Cerebellar cortex (tissue), 1 donor: Measurements from ENCODE around the gene ARGLU1.

ENCODE experiments used
- DNase-seq: peaks from one replicate; pipeline ENCODE4 v3.0.0-alpha.2; 2015; ENCODE audit warnings: low spot score

The ARGLU1 gene

GRCh38 chr13:106586648-106587166, 18.8 kb upstream of the ARGLU1 start:
- no peak for DNase-seq

- no peak for DNase-seq
Measured at GRCh38 chr13:106581225-106581624, 13.3 kb upstream of the ARGLU1 start.

DNA sequence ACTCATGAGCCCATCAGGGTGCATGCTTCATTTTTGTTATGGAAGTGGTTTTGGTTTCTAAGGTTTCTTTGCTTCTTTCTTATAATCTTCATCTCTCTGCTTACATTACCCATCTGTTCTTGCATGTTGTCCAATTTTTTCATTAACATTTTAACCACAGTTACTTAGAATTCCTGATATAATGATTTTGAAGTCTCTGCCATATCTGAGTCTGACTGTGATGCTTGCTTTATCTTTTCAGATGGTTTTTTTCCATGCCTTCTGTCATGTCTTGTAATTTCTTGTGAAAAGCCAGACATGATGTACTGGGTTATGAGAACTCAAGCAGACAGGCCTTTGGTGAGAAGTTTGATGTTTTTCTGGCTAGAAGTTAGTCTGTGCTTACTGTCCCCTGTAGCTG, 8.0 kb upstream of the ARGLU1 start:
- no peak for DNase-seq

DNA sequence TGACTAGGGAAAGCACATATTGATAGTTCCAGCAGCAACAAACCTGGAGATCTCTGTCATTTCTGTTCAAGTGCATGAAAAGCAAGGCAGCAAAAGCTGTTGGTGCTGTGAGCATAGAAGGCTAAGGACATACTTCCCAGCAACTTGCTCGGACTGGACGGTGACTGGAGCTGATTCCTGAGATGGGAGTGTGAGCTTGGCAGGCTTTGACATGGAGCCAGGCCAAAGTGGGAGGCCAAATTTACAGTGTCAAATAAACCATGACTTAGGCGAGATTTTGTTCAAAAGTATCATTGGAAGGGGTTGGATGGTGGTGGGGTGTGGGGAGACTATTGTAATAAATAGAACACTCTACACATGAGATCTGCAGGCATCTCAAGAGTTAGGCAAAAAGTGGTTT, 5.9 kb upstream of the ARGLU1 start:
- no peak for DNase-seq

GRCh38 chr13:106573284-106573846, 5.4 kb upstream of the ARGLU1 start:
- no peak for DNase-seq

DNA sequence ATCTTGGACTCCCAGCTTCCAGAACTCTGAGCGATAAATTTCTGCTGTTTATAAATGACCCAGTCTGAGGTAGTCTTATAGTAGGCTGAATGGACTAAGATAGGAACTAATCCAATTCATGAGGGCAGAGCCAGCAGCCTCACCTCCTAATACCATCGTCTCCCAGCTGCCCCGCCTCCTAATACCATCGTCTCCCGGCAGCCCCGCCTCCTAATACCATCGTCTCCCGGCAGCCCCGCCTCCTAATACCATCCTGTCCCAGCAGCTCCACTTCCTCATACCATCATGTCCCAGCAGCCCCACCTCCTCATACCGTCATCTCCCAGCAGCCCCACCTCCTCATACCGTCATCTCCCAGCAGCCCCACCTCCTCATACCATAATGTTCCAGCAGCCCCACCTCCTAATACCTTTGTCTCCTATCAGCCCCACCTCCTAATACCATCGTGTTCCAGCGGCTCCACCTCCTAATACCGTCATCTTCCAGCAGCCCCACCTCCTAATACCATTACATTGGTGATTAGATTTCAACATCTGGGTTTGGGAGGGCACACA, 2.4 kb upstream of the ARGLU1 start:
- no peak for DNase-seq

GRCh38 chr13:106569233-106570095, 1.5 kb upstream of the ARGLU1 start:
- no peak for DNase-seq

DNA sequence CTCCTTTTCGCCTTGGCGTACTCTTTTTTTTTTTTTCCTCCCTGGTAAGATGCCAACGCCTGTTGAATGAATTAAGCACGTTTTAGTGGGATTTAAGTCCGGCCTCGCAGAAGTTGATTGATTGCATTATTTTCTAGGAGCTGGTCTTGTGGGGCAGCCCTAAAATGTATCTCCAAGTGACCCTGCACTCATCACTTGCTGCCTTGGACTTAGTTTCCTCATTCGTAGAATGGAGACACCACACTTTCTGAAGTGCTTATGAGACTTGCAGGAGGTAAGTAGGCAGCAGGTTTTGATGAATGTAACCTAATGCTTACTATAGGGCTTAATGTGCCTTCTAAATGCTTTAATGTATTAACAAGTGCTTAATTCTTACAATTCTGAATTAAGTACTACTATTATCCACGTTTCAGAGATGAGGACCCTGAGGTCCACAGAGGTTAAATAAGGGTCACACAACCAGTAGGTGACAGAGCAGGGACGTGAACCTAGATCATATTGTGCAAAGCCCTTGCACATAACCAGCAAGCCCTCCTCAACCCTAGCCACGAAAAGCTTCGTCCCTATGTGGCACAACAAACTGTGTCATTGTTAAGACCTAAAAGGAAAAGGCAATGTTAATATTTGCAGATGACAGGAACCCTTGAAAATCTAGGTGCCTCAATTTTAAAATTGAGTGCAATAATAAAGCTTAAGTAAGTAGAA, 514 bp upstream of the ARGLU1 start:
- no peak for DNase-seq

GRCh38 chr13:106566641-106567473, 1.1 kb downstream of the ARGLU1 start:
- DNase-seq = peak; percentile 29

DNA sequence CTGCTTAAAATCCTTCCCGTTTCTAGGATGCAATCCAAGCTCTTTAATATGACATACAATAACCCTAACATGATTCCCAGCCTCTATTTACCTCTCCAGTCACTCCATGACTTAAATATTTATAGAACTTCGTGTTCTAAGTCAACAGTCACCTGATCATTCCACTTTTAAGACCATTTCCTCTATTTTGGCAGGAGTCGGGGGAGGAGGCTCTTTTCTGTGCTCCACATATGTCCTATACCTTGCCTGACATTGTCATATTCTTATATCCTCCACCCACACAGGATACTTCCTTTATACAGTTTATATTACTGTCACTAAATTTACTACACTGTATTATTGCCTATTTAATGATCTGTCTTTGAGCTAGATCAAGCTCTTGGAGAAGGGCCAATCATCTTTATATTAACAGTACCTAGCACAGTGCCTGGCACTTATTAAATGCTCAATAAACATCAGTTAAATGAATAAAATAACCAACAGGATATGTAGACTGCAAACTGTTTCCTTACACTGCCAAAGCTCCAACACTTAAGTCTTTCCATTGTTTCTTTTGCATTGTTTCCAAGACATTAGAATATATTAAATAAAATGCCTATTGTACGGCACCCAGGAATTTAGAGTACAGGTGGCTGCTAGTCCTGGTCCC, 2.7 kb downstream of the ARGLU1 start:
- no peak for DNase-seq

DNA sequence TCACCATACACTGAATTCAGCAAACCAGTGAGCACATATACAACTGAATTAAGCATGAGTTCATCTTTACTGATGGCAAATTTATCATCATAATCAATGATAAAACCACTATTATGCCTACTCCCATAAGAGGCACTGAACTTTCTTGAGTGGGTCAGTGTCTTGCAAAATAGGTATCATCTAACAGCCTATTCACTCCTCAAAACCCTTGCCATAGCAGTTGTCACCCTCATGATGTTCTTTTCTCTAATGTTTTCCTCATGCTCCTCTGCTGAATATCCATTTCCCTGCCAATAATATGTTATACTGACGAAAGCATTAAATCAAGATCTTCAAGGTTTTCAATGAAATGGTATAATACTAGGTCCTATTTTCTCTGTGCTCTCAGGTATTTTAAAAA, 5.6 kb downstream of the ARGLU1 start:
- DNase-seq = no peak

GRCh38 chr13:106561551-106562170, 6.3 kb downstream of the ARGLU1 start:
- no peak for DNase-seq

DNA sequence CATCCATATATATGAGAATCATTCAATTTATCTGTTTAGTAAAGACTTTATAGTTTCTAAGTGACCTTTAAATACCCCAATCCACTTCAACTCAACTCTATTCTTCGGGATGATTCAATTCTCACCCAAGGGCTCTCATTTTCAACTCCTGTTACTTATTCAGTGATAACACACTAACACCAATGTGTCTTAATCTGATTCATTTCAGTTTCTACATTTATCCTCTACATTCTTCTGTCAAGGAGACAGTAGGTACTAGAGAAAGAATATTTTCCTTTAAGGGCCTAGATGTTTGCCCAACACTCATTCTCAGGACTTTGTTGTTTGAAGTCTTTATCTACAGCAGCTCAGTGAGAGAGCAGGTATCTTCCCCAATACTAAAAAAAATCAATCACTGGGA, 7.1 kb downstream of the ARGLU1 start:
- no peak for DNase-seq

- DNase-seq = no peak
Measured at GRCh38 chr13:106558527-106558926, 9.4 kb downstream of the ARGLU1 start.

DNA sequence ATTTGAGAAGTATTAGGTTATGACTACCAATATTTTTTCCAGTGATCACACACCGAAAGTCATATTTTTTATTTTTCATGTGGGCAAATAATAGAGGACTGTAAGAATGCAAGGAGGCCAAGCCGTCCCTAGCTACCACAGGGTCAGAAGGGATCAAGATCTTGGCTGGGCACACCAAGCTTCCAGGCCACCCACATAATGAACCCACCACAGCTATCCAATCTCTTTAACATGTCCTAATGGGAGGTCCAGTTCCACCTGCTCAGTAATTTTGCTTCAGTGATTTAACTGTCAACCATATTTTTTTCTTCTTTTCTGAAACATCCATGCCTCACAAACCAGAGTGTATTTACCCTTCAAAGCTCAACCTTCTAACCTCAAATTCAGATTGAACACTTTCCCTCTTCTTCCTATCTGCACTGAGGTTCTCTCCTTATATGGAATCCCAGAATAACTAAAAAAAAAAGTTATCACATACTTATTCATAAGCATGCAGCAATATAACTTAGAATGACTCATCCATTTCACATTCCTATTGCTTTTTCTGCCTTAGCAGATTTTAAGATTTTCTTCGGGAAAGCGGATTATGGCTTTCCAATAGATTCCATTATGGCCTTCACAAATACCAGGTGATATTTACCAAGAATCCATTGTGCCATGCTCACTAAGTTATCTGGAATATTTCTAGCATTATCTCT, 12.2 kb downstream of the ARGLU1 start:
- no peak for DNase-seq

DNA sequence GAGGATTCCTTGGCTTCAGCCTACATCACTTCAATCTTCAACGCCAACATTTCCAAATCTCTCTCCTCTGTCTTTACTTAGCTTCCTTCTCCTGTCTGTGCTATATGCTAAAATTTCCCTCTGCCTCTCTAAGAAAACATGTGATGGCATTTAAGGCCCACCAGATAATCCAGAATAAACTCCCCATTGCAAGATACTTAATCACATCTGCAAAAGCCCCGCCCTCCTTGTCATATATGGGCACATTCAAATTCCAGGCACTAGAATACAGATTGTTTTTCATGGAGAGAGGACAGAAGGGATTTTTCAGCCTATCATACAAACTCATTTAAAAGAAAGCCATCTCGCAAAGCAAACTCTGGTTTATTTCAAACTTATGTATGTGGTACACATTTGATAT, 16.2 kb downstream of the ARGLU1 start:
- no peak for DNase-seq

- no peak for DNase-seq
Measured at GRCh38 chr13:106551350-106551749, 16.6 kb downstream of the ARGLU1 start.

DNA sequence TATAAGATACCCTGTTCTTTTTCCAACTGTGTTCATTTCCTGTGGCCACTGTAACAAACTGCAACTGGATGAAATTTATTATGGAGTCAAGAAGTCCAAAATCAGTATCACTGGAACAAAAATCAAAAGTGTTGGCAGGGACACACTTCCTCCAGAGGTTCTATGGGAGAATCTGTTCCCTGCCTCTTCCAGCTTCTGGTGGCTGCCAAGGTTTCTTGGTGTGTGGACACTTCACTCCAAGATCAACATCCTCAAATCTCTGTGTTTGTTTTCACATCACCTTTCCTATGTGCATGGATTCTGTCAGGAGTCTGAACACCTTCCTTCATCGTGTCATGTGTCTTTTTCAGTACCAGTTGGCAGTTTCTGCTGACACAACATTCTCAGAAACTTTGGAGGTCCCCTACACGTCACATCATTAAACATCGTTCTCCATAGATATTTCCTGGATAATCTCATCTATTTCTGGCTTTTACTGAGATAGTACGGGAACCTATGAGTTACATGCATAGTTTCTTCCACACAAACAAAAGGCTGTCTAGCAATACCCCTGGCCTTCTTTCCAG, 17.3 kb downstream of the ARGLU1 start:
- no peak for DNase-seq

DNA sequence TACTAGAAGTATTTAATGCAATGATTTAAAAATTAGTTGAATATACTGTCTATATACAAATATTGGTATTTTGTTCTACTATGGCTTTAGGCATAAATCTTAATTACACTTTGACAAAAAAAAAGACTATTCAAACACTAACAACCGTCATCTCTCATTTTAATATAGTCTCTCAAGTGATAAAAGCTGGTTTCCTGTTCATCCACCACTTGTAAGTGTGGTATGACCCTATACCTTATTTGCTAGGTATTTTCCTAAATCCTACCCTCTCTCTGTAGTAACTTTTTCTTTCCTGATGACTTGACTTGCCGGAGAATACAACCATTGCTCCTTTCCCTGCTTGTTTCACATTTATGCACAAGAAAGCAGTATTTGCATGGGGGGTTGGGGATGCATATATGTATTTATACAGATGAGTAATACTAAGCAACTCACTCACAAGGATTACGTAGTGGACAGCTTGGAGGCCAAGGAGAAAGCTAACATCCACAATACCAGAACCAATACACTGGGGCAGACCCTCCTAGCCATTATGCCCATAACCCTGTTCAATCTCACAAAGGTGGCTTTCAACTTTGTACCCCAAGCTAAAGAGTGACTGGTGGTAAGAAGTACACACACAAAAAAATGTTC, 19.8 kb downstream of the ARGLU1 start:
- DNase-seq = no peak
